Measurements from ENCODE around the gene RECQL5.

DNA sequence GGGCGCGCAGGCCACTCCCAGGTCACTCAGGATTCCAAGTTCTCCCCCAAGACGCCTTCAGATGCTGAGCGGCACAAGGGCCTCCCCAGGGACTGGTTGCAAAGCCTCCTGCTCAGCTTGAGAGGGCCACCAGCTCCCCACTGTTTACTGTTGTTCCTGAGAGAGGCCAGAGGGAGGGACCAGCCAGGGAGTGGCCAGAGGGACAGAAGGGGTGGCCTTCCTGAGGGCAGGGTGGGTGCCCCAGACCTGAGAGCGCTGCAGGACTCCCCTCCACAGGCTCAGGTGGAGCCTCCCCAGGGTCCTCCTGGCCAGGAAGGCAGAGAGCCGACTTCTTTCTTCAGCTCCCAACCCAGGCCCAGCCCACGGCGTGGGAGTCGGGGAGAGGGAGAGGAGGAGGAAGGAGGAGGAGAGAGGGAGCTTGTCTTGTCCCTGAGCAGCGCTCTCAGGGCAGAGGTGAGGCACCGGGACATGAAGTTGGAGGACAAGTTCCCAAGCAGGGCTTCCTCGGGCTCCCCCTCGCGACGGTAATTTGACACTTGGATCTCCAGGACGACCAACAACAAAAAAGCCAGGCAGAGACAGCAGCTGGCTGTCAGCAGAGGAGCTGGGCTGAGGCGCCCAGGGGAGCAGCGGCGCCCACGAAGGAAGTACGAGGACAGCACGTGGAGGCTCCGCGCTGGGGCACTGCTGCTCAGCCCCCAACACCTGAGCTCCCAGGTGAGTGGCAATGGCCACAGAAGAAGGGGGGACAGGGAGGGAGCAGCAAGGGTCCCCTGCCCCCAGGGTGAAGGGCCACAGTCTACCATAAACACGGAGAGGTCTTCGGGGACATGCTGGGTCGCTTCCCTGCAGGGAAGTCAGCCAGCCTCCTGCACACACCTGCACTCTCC is 33.2 kb downstream of the RECQL5 start:
- TF ChIP-seq, protein P1, sequence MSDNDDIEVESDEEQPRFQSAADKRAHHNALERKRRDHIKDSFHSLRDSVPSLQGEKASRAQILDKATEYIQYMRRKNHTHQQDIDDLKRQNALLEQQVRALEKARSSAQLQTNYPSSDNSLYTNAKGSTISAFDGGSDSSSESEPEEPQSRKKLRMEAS (IDR thresholded peaks at IDR 0.05; ENCODE audit: low read depth) = 0 out of 2 replicates have a peak, but pooled peaks have one; percentile 44
- TF ChIP-seq, protein P2, sequence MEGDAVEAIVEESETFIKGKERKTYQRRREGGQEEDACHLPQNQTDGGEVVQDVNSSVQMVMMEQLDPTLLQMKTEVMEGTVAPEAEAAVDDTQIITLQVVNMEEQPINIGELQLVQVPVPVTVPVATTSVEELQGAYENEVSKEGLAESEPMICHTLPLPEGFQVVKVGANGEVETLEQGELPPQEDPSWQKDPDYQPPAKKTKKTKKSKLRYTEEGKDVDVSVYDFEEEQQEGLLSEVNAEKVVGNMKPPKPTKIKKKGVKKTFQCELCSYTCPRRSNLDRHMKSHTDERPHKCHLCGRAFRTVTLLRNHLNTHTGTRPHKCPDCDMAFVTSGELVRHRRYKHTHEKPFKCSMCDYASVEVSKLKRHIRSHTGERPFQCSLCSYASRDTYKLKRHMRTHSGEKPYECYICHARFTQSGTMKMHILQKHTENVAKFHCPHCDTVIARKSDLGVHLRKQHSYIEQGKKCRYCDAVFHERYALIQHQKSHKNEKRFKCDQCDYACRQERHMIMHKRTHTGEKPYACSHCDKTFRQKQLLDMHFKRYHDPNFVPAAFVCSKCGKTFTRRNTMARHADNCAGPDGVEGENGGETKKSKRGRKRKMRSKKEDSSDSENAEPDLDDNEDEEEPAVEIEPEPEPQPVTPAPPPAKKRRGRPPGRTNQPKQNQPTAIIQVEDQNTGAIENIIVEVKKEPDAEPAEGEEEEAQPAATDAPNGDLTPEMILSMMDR (IDR thresholded peaks at IDR 0.05) = peak; percentile 63
- TF ChIP-seq EP300 (IDR thresholded peaks at IDR 0.05; ENCODE audit: borderline replicate concordance in 1 of 2, low read depth in 1 of 2, low read length in 1 of 2) = no peak
- no peak for TF ChIP-seq YY1 (IDR thresholded peaks at IDR 0.05; ENCODE audit: low read depth)
- TF ChIP-seq RFX5 (IDR thresholded peaks at IDR 0.05; ENCODE audit: low read length) = no peak
- no peak for TF ChIP-seq POLR2AphosphoS5 (IDR thresholded peaks at IDR 0.05; ENCODE audit: low read depth, low read length)
- TF ChIP-seq CHD2 (IDR thresholded peaks at IDR 0.05; ENCODE audit: low read length, partially characterized antibody) = no peak
- TF ChIP-seq RAD21 (IDR thresholded peaks at IDR 0.05; ENCODE audit: low read length) = peak; percentile 22; the same call in 1 of the 2 replicates
- no peak for TF ChIP-seq JUND (IDR thresholded peaks at IDR 0.05)
- no peak for TF ChIP-seq NFIC (IDR thresholded peaks at IDR 0.05; ENCODE audit: borderline replicate concordance)
- TF ChIP-seq, protein P3, sequence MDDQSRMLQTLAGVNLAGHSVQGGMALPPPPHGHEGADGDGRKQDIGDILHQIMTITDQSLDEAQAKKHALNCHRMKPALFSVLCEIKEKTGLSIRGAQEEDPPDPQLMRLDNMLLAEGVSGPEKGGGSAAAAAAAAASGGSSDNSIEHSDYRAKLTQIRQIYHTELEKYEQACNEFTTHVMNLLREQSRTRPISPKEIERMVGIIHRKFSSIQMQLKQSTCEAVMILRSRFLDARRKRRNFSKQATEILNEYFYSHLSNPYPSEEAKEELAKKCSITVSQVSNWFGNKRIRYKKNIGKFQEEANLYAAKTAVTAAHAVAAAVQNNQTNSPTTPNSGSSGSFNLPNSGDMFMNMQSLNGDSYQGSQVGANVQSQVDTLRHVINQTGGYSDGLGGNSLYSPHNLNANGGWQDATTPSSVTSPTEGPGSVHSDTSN (IDR thresholded peaks at IDR 0.05) = no peak
- no peak for TF ChIP-seq GABPA (IDR thresholded peaks at IDR 0.05; ENCODE audit: low read depth)
